ENCODE data around the gene CPA1. TPM values are rescaled to one million over a fixed set of nuclear protein-coding genes. Genes with fewer than 3 reads are reported as not detected.
"Not testable (repeated sequence)": the region's sequence is repeated elsewhere in the genome, so short reads cannot be mapped to it uniquely, and the experiment has no call there.

Gene CPA1
- total and polyA plus RNA-seq, 12 donors: 0.35 to 3.8 (median 2.7) TPM; not detected in 4

- DNase-seq (no peak), ATAC-seq (no peak)
- Histone ChIP-seq H3K36me3 (no peaks in the 10 kb centered on the region), H3K27me3 (no peaks in the 10 kb centered on the region), H3K4me1 (peaks cover 5 to 51% (median 14%) of the 10 kb centered on the region in 9 donors), H3K9me3 (peaks cover 0 to 15% (median 0%) of the 10 kb centered on the region in 11 donors), H3K4me3 (no peak overlapping the region), H3K27ac (peak overlapping the region in 9 of 10 donors; percentile 75 to 91 (median 82))
- intact Hi-C loops (cut with DNase I): no loop called here
- no peak for TF ChIP-seq CTCF (IDR thresholded peaks at IDR 0.05)
- 89 to 91% methylated on average over 11 of the region's 11 CpGs for whole genome bisulfite sequencing, 2 donors
Measured at GRCh38 chr7:130372402-130373165, 7.7 kb upstream of the CPA1 start.

GRCh38 chr7:130374507-130374906, 5.8 kb upstream of the CPA1 start:
- ATAC-seq (no peak), DNase-seq (no peak)
- no peak overlapping the region for H3K4me3 ChIP-seq
- peak overlapping the region in 9 of 10 donors; percentile 75 to 91 (median 82) for H3K27ac ChIP-seq
- H3K4me1 ChIP-seq: peaks cover 5 to 42% (median 14%) of the 10 kb centered on the region in 9 donors
- no peak for TF ChIP-seq CTCF (IDR thresholded peaks at IDR 0.05)
- peaks cover 0 to 15% (median 0%) of the 10 kb centered on the region in 11 donors for H3K9me3 ChIP-seq
- H3K27me3 ChIP-seq: no peaks in the 10 kb centered on the region
- intact Hi-C loops (cut with DNase I): no loop called here
- 97 to 98% methylated on average over 6 of the region's 6 CpGs for WGBS, 2 donors
- H3K36me3 ChIP-seq: no peaks in the 10 kb centered on the region

GRCh38 chr7:130376461-130376860, 3.8 kb upstream of the CPA1 start:
- ATAC-seq; DNase-seq; intact Hi-C loops (cut with DNase I); H3K4me3 ChIP-seq; H3K27me3 ChIP-seq; H3K27ac ChIP-seq; H3K36me3 ChIP-seq: not testable (repeated sequence)
- WGBS, 2 donors: 88 to 93% methylated on average over 1 of the region's 1 CpG
- peaks cover 0 to 36% (median 15%) of the 10 kb centered on the region in 9 donors for H3K4me1 ChIP-seq
- peaks cover 0 to 15% (median 0%) of the 10 kb centered on the region in 11 donors for H3K9me3 ChIP-seq

- intact Hi-C loops (cut with DNase I): no loop called here
- Histone ChIP-seq H3K4me3 (no peak overlapping the region), H3K36me3 (no peaks in the 10 kb centered on the region), H3K9me3 (peaks cover 0 to 15% (median 0%) of the 10 kb centered on the region in 11 donors), H3K27me3 (no peaks in the 10 kb centered on the region), H3K4me1 (peaks cover 0 to 35% (median 15%) of the 10 kb centered on the region in 9 donors), H3K27ac (no peak overlapping the region)
- no peak for DNase-seq
- TF ChIP-seq CTCF (IDR thresholded peaks at IDR 0.05): no peak
- no peak for ATAC-seq
- WGBS, 2 donors: 86 to 94% methylated on average over 6 of the region's 6 CpGs
Measured at GRCh38 chr7:130377178-130377577, 3.1 kb upstream of the CPA1 start.

- TF ChIP-seq CTCF (IDR thresholded peaks at IDR 0.05): no peak
- Histone ChIP-seq H3K27me3 (no peaks in the 10 kb centered on the region), H3K27ac (no peak overlapping the region), H3K36me3 (no peaks in the 10 kb centered on the region), H3K4me3 (no peak overlapping the region), H3K4me1 (peaks cover 0 to 18% (median 4%) of the 10 kb centered on the region in 9 donors), H3K9me3 (peaks cover 0 to 15% (median 0%) of the 10 kb centered on the region in 11 donors)
- ATAC-seq: no peak
- intact Hi-C loops (cut with DNase I): no loop called here
- DNase-seq: no peak
- WGBS, 2 donors: 85 to 89% methylated on average over 7 of the region's 7 CpGs
Measured at GRCh38 chr7:130379019-130379418, 1.3 kb upstream of the CPA1 start.

All from heart right ventricle (tissue), 16 donors.